ENCODE data around the gene MOGAT1. TPM values are rescaled to one million over a fixed set of nuclear protein-coding genes. Genes with fewer than 3 reads are reported as not detected.
A peak's percentile ranks its signal among the peaks of the same experiment; 100 is the strongest.

MOGAT1 gene
- total and polyA plus RNA-seq, 9 of the 15 experiments (the other 6 are each of a cell fraction or from before 2014, with no cell fraction given): not detected

- peak; percentile 92 for TF ChIP-seq TOE1 (IDR thresholded peaks at IDR 0.05; ENCODE audit: borderline replicate concordance)
- TF ChIP-seq TOE1 (CRISPR knock-in tag; IDR thresholded peaks at IDR 0.05; ENCODE audit: borderline replicate concordance, low read depth): no peak
- peak; percentile 78 for TF ChIP-seq MAX (CRISPR knock-in tag; IDR thresholded peaks at IDR 0.05)
- no peak for TF ChIP-seq ZNF584 (CRISPR knock-in tag; IDR thresholded peaks at IDR 0.05; ENCODE audit: low read depth)
- no peak for TF ChIP-seq SP2 (IDR thresholded peaks at IDR 0.05; ENCODE audit: extremely low read depth, low read depth, low read length, poor library complexity, severe bottlenecking)
- no peak for TF ChIP-seq ZNF780A (CRISPR knock-in tag; IDR thresholded peaks at IDR 0.05)
- no peak for TF ChIP-seq HNRNPK (IDR thresholded peaks at IDR 0.05; ENCODE audit: low read depth, low read length, poor library complexity, severe bottlenecking)
- TF ChIP-seq PCBP1 (IDR thresholded peaks at IDR 0.05; ENCODE audit: low read depth, low read length, poor library complexity, severe bottlenecking): no peak
- TF ChIP-seq NONO (IDR thresholded peaks at IDR 0.05; ENCODE audit: low read depth in 2 of 2, low read length in 1 of 2): no peak
- no peak for TF ChIP-seq CUX1 (CRISPR knock-in tag; IDR thresholded peaks at IDR 0.05)
- peak; percentile 85 for TF ChIP-seq MXD1 (CRISPR knock-in tag; IDR thresholded peaks at IDR 0.05; ENCODE audit: borderline replicate concordance, poor library complexity, severe bottlenecking)
- peak; percentile 72 for TF ChIP-seq POLR2AphosphoS5 (IDR thresholded peaks at IDR 0.05; ENCODE audit: control insufficient read depth, insufficient read depth, low read depth, low read length)
- TF ChIP-seq VEZF1 (CRISPR knock-in tag; IDR thresholded peaks at IDR 0.05): peak; percentile 57
- no peak for TF ChIP-seq PCBP2 (IDR thresholded peaks at IDR 0.05; ENCODE audit: low read depth, low read length, poor library complexity, severe bottlenecking)
- TF ChIP-seq COPS2 (conservative IDR thresholded peaks at IDR 0.05): no peak
- TF ChIP-seq EGR1 (conservative IDR thresholded peaks at IDR 0.05): peak; percentile 85
- peak; percentile 46; the same call in 1 of the 2 replicates for TF ChIP-seq JUN (IDR thresholded peaks at IDR 0.05; ENCODE audit: borderline replicate concordance, low read depth, low read length)
- no peak for TF ChIP-seq JUN (CRISPR knock-in tag; IDR thresholded peaks at IDR 0.05; ENCODE audit: borderline replicate concordance)
- no peak for TF ChIP-seq ZNF384 (IDR thresholded peaks at IDR 0.05; ENCODE audit: low read depth, low read length)
Observed at GRCh38 chr2:222655787-222656525, 15.5 kb upstream of the MOGAT1 start, which contains the start of gene FARSB (continued).
